NCI-H2081 treated with DMSO at 0.1 percent for 48 hours (cell line): ENCODE results near the gene NFIA.

ENCODE experiments used
- DNase-seq: peaks from one replicate; lab custom pipeline; 2025; lab: John Stamatoyannopoulos, UW

Gene NFIA

DNA sequence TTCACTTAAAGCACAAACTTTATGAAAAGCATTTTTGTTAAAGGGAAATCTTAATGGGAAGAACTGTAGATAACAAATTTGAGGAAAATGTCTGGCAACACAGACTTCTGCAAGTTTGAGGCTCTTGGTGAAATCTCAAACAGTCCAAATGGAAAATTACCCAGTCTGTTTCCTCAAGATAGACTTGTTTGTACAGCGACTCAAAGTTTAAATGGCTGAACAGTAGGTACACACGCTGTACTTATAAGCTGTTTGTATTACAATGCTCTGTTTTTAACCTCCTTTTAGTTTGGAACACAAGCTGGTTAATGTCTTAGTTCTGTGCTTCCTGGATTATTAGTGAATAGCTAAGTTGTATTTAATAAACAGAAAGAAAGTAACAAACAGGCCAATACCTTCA lies 217.1 kb downstream of the NFIA start:
- no peak for DNase-seq

DNA sequence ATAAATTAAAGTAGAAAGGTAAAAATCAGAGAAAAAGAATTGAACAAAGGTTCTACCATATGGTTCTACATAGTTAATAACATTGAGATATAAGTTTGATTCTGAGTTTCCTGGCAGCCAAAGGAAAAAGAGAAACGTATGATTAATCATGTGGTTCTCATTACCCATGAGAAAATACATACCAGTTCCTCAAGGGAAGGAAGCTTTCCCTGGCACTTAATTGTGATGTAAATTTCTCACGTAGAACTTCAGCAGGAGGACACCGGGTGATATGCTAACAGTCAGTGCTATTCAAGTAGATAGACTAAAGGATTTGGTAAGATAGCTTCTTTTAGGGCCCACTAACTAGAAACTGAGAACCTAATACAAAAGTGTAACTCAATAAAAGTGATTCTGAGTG lies 218.5 kb downstream of the NFIA start:
- DNase-seq = no peak

DNA sequence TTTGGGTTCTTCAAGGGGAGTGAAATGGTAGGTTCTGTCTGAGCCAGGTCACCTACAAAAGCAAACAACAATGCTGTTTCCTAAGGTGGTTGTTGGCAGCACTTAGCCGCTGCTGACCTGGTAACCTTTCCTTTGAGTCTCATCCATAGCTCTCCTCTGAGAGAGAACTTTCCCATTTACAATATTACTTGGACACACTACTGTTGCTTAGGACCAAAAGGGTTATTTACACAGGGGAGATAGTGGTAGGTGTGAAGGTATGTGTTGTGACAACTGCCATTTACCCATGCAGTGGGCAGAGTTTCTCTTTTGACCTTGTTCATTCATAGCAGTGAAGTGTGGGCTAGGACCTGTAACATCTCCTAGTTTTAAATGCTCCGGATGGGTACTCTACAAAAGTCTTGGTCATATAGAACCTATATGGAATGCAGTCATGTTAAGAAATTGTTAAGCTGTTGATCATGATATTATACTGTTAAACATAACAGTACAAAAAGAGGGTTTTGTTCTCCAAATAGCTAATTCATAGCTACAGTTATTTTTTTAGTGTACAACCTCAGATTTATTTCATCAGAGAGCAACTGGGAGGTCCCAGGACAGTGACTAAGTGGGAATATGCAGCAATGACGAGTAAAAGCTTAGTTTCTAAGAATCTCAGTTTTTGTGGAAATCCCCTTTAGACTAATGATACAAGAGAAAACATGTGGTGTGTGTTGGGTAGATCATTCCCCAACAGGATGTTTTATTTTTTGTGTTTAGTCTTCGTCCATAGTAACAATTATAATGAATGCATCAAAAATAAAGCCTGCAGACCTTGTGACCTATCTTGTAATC lies 219.7 kb downstream of the NFIA start:
- DNase-seq = no peak

DNA sequence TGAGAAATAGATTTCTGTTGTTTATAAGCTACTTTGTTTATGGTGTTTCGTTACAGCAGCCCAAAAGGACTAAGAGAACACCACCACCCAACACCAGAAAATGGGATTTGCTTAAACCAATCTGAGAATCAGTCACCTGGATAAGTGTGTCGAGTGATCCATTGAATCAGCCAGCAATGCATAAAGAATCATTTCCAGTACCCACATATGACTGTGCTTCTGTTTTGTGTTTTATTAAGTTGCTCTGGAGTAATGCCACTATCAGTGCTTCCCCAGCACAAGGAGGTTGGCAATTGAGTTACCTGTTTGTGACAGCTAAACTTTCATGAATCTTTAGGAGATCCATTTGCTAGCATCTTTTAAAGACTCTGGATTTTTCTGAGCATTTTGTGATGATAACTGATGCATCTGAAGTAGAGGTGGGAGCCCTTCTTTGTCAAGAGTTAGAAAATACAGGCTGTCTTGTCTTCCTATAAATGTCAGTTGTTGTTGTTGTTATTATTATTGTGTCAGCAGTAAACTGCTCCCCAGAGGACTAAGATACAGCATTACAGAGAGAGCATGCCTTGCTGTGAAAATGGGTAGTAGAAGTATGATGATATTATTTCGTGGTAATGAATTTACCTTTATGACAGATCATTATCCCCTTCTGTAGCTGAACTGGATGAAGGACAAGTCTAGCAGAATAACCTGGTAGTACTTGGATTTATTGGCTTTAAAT lies 225.2 kb downstream of the NFIA start:
- DNase-seq = no peak

DNA sequence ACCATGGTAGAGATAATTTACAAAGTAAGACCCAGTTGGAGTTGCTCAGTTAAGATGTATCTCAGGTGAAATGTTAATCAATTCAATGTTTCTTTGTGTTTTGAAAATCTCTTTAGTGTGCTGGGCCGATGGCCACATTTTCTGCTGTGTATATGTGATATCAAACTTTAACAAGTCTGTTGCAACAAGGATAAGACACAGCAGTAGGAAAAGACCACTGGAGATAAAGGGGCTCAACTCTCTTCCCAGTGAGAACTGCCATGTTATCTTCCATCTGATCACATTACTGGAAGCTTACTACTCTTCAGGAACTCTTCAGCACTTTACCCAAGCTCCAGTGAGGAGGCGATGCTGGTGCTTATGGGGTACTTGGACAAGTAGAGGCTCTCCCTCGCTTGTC lies 227.7 kb downstream of the NFIA start:
- no peak for DNase-seq

DNA sequence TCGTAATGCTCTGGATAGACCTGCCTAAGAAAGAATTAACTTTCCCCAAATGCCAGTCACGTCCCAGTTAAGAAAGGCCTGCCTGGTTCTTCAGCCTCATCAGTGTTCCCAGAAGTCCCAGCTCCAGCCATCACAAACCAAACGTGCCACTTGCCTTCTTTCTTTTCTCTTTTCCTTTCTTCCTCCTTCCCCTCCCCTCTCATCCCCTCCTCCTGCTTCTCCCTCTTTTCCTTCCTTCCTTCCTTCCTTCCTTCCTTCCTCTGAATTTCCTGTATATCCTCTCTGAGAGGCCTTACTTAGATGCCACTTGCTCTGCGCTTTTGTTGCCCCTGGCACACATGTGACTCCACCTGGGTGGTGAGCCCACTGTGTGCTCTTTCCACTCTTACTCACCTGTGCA lies 228.2 kb downstream of the NFIA start:
- no peak for DNase-seq

DNA sequence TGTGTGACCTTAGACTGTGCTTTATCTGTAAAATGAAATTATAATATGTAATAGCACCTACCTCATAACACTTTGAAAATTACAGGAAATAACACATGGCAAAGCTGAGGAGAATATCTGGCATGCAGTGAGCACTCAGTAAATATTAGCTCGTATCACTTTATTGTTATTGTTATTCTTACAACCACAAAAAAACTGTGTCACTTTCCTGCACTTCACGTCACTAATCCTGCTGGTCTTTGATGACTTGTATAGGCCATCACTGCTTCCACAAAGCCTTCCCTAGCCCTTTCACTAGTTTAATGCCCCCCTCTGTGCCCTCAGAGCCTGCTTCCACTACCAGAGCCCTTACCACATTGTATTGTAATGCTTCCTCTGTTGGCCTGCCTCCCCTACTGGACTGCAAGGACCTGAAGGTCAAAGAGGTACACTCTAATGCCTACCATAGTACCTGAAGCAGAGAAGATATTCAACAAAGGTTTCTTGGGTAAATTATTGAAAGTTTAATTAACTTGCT lies 231.6 kb downstream of the NFIA start:
- DNase-seq = no peak

DNA sequence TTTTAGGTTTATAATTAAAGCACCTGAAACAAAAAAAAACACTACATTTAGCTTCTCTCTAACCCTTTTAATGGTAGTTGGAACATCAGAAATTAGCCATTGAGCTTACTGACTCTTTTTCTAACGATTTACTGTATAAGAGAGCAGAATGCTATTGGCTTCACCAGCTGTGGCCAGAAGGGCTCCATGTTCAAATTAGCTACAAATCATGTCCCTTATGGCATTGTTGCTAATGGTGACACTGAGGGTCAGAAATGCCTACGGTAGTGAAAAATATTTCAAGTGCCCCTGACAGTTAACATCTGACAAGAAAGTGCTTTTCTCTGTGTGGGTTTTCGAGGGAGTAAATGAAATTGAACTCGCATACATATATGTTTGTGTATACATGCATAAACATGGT lies 232.7 kb downstream of the NFIA start:
- DNase-seq = no peak

DNA sequence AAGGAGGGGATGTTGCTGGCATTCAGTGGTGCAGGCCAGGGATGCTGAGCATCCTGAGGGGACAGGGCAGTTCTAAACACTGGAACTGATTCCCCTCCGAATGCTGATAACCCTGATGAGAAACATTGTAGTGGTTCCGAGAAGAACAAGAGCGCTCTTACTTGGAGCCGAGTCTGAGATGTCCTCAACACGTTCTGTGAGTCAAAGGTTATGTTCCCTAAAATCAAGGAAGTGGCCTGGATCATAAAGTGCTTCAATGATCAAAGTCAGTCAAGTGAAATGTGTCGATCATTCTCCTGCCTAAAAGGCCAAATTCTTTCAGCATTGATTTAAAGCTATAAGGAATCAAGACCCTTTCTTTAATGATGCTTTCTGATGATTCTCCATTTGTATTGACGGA lies 234.1 kb downstream of the NFIA start:
- DNase-seq = no peak

DNA sequence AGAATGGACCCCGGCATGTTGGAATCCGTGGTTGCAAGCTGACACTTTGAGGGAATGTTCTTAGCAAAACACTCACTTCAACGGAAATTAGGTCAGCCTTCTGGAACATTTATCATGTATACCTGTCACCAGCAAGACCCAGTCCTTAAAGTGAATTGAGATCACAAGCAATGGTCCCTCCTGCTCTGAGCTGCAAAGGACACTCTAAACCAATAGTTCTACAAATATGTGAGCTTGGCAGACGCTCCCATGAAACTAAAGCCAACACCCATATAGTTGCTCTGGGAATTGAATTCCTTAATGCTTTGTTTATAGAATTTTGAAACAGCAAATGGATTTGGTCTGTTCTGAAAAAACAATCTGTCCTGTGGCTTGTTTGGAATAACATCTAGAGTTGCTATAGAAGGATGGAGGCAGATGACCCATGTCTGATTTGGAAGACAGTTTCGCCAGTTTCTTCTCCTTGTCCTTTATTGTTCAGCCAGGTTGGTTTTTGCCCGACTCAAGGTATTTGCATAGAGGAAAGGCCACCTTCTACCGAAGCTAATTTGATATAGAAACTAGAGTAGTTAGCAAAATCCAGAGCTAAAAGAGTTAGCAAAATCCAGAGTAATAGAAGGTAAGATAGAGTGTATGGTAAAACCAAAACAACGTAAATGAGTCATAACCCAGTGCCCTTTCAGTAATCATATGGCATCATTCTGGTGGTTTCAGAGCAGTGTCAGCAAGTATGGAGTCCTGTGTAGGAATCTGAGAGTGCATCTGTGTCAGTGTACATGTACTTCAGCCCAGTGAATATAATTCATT lies 236.2 kb downstream of the NFIA start:
- no peak for DNase-seq

DNA sequence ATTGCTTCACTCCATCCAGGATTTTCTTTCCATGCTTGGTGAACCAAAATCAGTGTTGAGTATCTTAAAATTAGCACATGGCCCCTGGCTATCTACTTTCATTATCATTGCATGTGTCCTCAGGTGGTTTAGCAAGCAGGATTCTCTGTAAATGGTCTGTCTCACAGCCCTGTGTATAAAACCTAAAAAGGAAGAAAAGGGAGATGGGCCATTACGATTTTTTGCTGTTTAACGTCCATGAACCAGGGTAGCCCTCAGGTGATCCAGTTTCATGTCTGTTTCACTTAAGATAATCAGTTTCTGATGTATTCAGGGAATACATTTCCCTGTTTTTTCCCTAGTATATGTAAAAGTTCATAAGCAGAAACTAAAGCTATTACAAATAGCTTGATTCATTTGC lies 238.2 kb downstream of the NFIA start:
- no peak for DNase-seq

DNA sequence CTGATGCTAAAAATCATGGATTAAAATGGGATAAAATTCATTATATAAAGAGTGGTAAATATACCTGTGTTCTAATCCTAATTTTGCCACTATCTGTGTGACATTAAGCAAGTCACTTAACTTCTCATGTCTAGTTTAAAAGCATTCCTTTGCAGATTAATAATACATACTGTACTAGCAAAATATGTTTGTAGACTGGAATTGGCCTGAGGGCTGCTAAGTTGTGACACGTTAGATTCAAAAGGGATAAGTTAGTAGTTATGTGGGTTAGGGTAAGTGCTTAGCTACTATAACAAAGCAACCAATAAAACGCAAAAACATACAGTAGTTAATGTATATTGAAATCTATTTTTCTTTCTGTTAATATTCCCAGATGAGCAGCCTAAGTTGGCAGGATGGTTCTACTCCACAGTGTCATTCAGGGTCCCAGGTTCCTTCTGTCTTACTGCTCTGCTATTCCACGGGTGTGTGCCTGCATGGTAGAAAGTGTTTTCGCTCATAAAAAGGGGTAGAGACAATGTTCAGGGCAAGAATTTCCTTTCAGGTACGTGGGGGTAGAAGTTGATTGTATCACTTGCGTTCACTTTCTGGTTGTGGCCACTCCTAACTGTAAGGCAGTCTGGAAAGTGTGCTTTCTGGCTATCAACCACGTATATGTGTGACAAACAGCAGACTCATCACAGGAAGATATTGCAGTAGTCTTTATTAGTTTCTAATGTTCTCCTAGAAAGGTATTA lies 239.8 kb downstream of the NFIA start:
- no peak for DNase-seq

DNA sequence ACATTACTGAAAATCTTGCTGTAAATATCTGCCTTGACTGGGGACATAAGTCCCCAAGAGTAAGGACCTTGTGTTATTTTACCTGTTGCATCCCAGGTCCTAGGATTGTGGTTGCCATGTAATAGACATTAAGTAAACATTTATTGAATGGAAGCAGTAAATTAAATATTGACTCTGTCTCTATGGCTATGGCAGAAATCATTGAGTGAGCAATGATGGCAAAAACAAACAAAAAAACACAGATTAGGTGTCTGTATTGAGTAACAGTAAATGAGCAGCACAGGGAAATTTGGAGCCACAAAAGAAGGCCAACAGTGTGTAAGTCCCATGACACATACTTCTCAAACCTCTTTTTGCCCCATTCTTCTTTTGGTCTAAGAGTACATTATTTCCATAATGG lies 240.4 kb downstream of the NFIA start:
- peak; percentile 45 for DNase-seq

DNA sequence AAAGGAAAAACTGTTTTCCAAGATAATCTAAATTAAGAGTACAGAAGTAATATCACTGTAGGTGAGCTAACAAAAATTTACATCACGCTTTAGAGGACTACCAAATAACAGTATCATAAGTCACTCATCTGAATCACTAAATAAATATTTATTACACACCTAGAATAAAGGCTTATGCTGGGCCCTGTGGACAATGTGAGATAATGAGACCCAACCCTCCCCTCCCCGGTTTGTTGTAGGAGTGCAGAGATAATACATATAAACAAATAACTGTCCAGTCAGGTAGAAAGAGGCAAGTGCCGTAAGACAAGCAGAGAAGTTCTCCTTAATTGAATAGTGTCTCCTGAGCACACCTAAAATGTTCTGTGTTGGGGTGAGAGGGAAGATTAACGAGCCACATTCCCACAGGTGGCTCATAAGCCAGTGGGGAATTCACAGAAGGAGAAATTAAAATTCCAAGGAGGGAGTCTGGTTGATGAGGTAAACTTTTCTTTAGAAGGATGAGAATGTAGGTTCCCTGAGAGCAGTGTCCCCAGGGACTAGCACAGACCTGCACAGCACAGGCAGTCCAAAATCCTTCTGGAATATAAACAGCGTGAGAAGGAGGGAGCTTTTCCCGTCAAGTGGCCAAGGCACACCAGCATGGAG lies 241.4 kb downstream of the NFIA start:
- no peak for DNase-seq

DNA sequence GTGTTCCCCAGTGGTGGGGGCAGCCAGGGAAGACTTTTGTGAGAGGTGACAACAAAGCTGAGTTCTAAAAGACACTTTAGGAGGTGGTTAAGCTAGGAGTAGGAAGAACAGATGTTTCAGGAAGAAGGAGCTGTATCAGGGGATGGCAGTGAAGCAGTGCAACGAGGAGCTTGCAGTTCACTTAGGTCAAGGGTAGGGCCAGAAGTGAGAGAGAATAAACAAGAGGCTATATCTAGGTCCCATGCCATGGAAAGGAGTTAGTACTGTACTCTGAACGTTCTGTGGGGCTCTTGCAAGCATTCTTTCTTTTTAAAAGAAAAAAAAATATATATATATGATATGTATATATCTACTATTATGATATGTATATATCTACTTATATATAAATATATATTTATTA lies 244.4 kb downstream of the NFIA start:
- no peak for DNase-seq

DNA sequence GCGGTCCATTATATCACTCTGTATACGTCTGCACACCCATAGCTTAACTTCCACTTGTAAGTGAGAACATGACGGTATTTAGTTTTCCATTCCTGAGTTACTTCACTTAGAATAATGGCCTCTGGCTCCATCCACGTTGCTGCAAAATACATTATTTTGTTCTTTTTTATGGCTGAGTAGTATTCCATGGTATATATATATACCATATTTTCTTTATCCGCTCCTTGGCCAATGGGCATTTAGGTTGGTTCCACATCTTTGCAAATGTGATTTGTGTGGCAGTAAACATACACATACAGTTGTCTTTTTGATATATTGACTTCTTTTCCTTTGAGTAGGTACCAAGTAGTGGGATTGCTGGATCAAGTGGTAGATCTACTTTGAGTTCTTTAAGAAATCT lies 245.1 kb downstream of the NFIA start:
- DNase-seq = no peak

DNA sequence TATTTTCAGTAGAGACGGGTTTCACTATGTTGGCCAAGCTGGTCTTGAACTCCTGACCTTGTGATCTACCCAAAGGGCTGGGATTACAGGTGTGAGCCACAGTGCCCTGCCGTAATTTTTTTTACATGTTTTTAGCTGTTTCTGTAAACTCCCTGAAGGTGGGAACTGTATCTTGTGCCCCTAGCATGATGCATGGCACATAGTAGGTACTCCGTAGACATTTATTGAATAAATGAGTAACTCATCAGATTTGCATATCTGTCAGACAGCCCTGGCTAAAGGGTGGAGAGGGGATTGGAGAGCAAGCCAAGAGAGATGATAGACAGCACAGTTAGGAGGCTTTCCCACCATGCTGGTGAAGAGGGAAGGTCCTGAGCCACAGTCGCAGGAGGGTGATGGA lies 247.2 kb downstream of the NFIA start:
- DNase-seq = no peak

DNA sequence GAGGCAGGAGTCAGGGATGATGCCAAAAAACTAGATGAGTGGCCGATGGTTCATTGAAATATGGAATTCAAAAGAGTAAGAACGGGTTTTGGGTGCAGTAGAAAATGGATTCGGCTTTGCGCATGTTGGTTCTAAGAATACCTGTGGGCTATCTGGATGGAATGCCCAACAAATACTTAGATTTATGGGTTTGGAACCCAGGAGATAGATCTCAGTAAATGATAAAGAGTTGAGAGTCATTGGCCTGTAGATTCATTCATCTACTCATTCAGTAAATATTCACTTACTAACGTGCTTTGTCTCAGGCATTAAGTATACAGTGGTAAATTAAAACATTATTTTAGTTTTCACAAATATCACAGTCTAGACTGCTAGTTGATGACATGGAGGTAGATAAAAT lies 247.7 kb downstream of the NFIA start:
- no peak for DNase-seq

DNA sequence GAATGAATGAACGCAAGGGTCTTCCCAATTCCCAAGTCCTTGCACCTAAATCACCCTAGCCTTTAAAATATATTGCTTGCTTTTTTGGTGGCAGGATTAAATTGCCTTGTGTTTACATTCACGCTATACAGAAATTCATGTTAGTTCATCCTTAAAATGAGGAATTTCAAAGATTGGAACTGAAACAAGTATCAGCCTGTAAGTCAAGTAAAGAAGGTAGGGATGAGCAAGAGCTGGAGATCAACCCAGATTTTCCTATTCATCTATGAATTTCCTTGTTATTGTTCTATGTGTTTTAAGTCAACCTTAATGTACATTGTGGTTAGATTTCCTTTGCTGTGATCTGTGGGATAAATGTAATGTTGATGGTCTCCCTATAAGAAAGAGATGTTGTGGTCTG lies 248.2 kb downstream of the NFIA start:
- DNase-seq = no peak

DNA sequence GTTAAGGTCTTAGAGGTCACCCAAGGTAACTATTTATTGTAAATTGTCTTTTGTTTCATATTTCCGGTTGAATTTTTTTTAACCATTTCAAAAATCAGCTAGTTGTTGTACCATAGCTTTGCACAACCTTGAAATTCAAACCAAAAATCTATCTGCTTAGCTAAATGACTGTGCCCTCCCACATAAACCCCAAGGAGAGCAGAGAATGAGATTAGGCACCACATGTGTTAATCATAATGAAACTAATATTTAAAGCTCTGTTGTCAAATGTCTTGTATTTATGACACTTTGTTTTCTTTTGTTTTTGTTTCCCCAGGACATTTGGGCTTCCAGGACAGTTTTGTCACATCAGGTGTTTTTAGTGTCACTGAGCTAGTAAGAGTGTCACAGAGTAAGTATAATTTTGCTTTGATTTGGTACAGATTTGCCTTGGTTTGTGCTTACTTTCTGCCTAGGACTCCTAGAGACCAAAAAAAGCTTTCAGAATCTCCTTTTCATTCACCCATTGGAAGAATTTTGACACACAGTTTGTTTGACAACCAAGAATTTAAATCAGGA lies 249.9 kb downstream of the NFIA start:
- no peak for DNase-seq

DNA sequence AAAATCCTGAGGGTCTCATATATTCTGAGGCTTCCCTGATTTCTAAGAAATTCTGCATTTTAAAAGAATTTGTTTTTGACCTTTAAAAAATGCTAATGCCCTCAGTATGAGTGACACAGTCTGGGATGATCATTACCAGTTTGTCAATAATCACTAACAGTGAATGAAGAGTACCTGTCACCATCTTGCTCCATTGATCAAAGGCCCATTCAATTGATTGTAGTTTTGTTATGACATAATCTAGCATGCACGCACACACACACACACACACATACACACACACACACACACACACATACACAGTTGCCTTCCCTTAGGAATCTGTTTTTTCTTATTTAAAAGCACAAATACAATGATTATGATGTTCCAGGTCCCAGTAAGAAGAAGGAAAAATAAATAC lies 250.4 kb downstream of the NFIA start:
- DNase-seq = no peak
